ENCODE data around the gene VPS54. TPM values are rescaled to one million over a fixed set of nuclear protein-coding genes. Genes with fewer than 3 reads are reported as not detected.

Gene VPS54
- 21.2 and 30.1 TPM in 2 replicates for total RNA-seq

GRCh38 chr2:64019083-64019974, at the start of gene VPS54:
VPS54 (minus strand) TSS chr2:64019428; CDS start chr2:63983999, 35,429 bp downstream.

Other genes starting within 250 kb of the VPS54 start
- gene UGP2, start 177.5 kb downstream of the VPS54 start, total RNA-seq = 89.0 and 129 TPM in 2 replicates
- 66.0 and 68.8 TPM in 2 replicates for gene PELI1, start 125.0 kb upstream of the VPS54 start, total RNA-seq